PC-9 (cell line): ENCODE measurements around the gene LETM1.

ENCODE experiments used
- EZH2 ChIP-seq: fragments of 200-600 bp; sonication (generic); IDR thresholded peaks from 2 replicates; pipeline ENCODE4 v1.8.0; 2017; ENCODE audit warnings: antibody characterized with exemption, low read depth
- TF ChIP-seq, protein P1 (sequence below): fragments of 200-600 bp; sonication (generic); conservative IDR thresholded peaks from 2 replicates; pipeline ENCODE4 v1.6.1; 2017; ENCODE audit warnings: mixed run types, antibody characterized with exemption, mild to moderate bottlenecking, moderate library complexity

DNA sequence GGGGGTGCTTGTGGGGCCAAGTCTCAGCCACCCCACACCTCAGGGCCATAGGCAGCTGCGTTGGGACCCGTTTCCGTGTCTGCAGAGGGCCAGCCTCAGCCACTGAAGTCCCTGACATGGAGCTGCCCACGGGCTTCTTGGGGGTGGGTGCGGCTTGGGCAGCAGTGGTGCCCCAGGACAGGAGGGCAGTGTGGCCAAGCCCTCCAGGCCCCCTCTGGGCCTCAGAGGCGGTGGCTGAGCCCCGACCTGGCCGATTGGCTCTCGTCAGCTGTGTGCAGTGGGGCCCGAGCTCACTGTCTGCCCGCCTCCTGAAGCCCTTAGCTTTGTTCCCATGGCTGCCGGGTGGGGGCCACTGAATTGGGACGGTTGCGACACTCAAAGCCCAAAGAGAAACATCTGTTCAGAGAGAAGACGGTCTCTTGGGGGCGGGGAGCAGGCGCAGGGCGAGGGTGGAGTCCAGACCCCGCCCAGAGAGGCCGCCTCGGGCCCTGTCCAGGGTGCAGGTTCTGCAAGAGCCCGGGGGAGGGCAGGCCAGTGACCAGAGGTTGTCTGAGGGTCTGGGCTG lies 53.7 kb downstream of the LETM1 start:
- TF ChIP-seq EZH2, result no peak
- TF ChIP-seq, protein P1, sequence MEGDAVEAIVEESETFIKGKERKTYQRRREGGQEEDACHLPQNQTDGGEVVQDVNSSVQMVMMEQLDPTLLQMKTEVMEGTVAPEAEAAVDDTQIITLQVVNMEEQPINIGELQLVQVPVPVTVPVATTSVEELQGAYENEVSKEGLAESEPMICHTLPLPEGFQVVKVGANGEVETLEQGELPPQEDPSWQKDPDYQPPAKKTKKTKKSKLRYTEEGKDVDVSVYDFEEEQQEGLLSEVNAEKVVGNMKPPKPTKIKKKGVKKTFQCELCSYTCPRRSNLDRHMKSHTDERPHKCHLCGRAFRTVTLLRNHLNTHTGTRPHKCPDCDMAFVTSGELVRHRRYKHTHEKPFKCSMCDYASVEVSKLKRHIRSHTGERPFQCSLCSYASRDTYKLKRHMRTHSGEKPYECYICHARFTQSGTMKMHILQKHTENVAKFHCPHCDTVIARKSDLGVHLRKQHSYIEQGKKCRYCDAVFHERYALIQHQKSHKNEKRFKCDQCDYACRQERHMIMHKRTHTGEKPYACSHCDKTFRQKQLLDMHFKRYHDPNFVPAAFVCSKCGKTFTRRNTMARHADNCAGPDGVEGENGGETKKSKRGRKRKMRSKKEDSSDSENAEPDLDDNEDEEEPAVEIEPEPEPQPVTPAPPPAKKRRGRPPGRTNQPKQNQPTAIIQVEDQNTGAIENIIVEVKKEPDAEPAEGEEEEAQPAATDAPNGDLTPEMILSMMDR, result no peak
